Right lobe of liver (tissue), 4 donors: ENCODE results near the gene LYPD8.

Source experiments
- CTCF ChIP-seq, 4 donors: fragments of 200-600 bp in 3 of 4; fragments of 450-650 bp in 1 of 4; IDR thresholded peaks; one replicate each; pipeline versions ENCODE4 v1.5.1 to v1.8.0; 2016 to 2022; ENCODE audit warnings: antibody characterized with exemption in 4 of 4, mild to moderate bottlenecking in 2 of 4
- POLR2A ChIP-seq: fragments of 450-650 bp; IDR thresholded peaks from one replicate; pipeline ENCODE4 v1.6.1; 2017; ENCODE audit warnings: antibody characterized with exemption, mild to moderate bottlenecking
- donor health status: DM: no; HTN: no; CAD: no.
- donor health status: DM: no; HTN: no; CAD: no.
- donor health status: DM: no; HTN: yes; CAD: no.

- no peak for TF ChIP-seq POLR2A
- TF ChIP-seq CTCF (IDR thresholded peaks at IDR 0.05) = no peak
Observed at GRCh38 chr1:248793592-248793991, 38.0 kb upstream of the LYPD8 start.
